Colonic mucosa (tissue), 4 donors: ENCODE results near the gene INO80C. TPM values are rescaled to one million over a fixed set of nuclear protein-coding genes. Genes with fewer than 3 reads are reported as not detected.

ENCODE experiments used
- DNase-seq: peaks from one replicate; pipeline ENCODE4 v3.0.0-alpha.2; 2020
- H3K27ac ChIP-seq: fragments of 200-600 bp; one replicate; pipeline ENCODE4 v1.8.0; 2021
- H3K27me3 ChIP-seq: fragments of 200-600 bp; one replicate; pipeline ENCODE4 v1.8.0; 2021
- H3K36me3 ChIP-seq: fragments of 200-600 bp; one replicate; pipeline ENCODE4 v1.8.0; 2021
- H3K4me1 ChIP-seq: fragments of 200-600 bp; one replicate; pipeline ENCODE4 v1.8.0; 2021; ENCODE audit warnings: mild to moderate bottlenecking
- H3K4me3 ChIP-seq: fragments of 200-600 bp; one replicate; pipeline ENCODE4 v1.8.0; 2021
- H3K9ac ChIP-seq, 2 donors: one replicate each; pipeline ENCODE4 v1.7.0; 2013; ENCODE audit warnings: control low read depth in 2 of 2, low read depth in 2 of 2, low read length in 2 of 2
- H3K9me3 ChIP-seq: fragments of 200-600 bp; one replicate; pipeline ENCODE4 v1.8.0; 2021
- intact Hi-C: fragments of 100-400 bp; cut with DNase I; formaldehyde crosslinking; loops from one replicate; pipeline ENCODE4 v1.14.1; 2022
- total RNA-seq, 2 donors: library from RNA; stranded (reverse); fragmentation: NEBNext Ultra II Directional in 1 of 2; extraction: Animal tissue kit (Norgen Biotek cat#: 25700) in 1 of 2; gene quantifications; one replicate each; pipeline ENCODE4 v1.2.1, GENCODE V29; 2021
- TF ChIP-seq, protein P1 (sequence below): fragments of 200-600 bp; IDR thresholded peaks from one replicate; pipeline ENCODE4 v1.8.0; 2022; ENCODE audit warnings: antibody characterized with exemption, mild to moderate bottlenecking
- donor health status: healthy.
- donor health status: DM: no; HTN: no; CAD: no.
- donor health status: DM: no; HTN: no; CAD: no.

Gene INO80C
- total RNA-seq, 2 donors from 2014 or later: 31.0 to 32.1 TPM

DNA sequence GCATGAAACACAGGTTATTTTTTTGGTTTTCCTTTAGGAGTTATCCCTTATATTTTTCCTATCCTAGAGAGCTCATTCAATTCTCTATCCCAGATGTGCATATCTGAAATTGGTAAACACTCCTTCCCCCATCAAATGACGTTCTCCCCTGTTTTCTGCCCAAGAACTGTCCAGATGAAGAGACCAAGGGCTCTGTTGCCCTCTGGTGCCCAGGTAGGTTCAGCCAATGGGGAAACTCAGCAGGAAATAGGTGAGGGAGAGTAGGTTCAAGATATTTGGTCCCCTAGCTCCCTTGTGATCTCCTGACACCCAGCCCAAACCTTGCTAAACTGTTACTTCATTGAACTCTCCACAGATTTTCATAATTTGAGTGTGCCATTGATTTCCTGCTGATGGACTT, 14.1 kb upstream of the INO80C start:
- Histone ChIP-seq H3K27me3 (no peaks in the 10 kb centered on the region), H3K9me3 (no peaks in the 10 kb centered on the region), H3K4me3 (no peak overlapping the region), H3K9ac (no peak overlapping the region), H3K27ac (no peak overlapping the region), H3K4me1 (no peaks in the 10 kb centered on the region), H3K36me3 (no peaks in the 10 kb centered on the region)
- TF ChIP-seq, protein P1, sequence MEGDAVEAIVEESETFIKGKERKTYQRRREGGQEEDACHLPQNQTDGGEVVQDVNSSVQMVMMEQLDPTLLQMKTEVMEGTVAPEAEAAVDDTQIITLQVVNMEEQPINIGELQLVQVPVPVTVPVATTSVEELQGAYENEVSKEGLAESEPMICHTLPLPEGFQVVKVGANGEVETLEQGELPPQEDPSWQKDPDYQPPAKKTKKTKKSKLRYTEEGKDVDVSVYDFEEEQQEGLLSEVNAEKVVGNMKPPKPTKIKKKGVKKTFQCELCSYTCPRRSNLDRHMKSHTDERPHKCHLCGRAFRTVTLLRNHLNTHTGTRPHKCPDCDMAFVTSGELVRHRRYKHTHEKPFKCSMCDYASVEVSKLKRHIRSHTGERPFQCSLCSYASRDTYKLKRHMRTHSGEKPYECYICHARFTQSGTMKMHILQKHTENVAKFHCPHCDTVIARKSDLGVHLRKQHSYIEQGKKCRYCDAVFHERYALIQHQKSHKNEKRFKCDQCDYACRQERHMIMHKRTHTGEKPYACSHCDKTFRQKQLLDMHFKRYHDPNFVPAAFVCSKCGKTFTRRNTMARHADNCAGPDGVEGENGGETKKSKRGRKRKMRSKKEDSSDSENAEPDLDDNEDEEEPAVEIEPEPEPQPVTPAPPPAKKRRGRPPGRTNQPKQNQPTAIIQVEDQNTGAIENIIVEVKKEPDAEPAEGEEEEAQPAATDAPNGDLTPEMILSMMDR: peak; percentile 15
- intact Hi-C loops: loop anchor here (5.0 kb wide), 1 partner anchor 105 kb away; no protein-coding TSS in a partner anchor
- DNase-seq: peak; percentile 9

- no peaks in the 10 kb centered on the region for H3K4me1 ChIP-seq
- intact Hi-C loops: loop anchor here (5.0 kb wide), 1 partner anchor 104 kb away; no protein-coding TSS in a partner anchor
- H3K36me3 ChIP-seq: no peaks in the 10 kb centered on the region
- H3K9me3 ChIP-seq: no peaks in the 10 kb centered on the region
- no peak overlapping the region for H3K27ac ChIP-seq
- H3K9ac ChIP-seq: no peak overlapping the region
- H3K4me3 ChIP-seq: no peak overlapping the region
- TF ChIP-seq, protein P1: no peak
- peak; percentile 7 for DNase-seq
- no peaks in the 10 kb centered on the region for H3K27me3 ChIP-seq
Measured at GRCh38 chr18:35511428-35511827, 13.7 kb upstream of the INO80C start.

- no peak overlapping the region for H3K9ac ChIP-seq
- no peaks in the 10 kb centered on the region for H3K36me3 ChIP-seq
- no peaks in the 10 kb centered on the region for H3K9me3 ChIP-seq
- intact Hi-C loops: loop anchor here (5.0 kb wide), 1 partner anchor 103 kb away; no protein-coding TSS in a partner anchor
- H3K27ac ChIP-seq: no peak overlapping the region
- peak; percentile 6 for DNase-seq
- TF ChIP-seq, protein P1: no peak
- no peak overlapping the region for H3K4me3 ChIP-seq
- no peaks in the 10 kb centered on the region for H3K27me3 ChIP-seq
- no peaks in the 10 kb centered on the region for H3K4me1 ChIP-seq
Measured at GRCh38 chr18:35510076-35510651, 12.4 kb upstream of the INO80C start.

DNA sequence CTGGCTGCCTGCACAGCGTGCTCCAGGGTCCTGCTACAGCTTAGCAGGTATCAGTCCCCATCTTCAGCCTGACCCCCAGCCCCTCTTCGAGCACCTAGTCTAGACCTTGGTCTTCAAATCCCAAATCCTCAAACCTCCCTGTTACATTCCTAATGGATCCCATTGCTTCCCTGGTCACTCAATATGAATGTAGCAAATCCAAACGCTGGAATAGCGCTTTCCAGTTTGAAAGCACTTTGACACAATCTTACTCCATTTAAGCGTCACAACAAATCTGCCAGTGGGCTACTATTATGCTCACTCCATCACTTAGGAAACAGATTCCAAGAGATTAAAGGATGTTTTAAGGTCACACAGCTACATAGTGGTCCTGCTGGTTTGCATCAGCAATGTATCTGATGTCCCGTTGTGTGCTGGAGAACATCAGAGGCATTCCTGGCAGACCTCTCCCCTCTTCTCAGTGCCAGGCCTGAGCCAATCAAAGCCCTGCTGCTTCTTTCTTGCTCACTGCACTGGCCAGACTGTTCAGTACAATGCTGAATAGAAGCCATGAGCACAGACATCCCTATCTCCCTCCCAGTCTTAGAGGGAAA, 11.1 kb upstream of the INO80C start:
- intact Hi-C loops: no loop called here
- no peak overlapping the region for H3K9ac ChIP-seq
- H3K9me3 ChIP-seq: no peaks in the 10 kb centered on the region
- no peaks in the 10 kb centered on the region for H3K4me1 ChIP-seq
- TF ChIP-seq, protein P1: no peak
- no peak overlapping the region for H3K27ac ChIP-seq
- H3K4me3 ChIP-seq: no peak overlapping the region
- no peaks in the 10 kb centered on the region for H3K27me3 ChIP-seq
- peak; percentile 7 for DNase-seq
- H3K36me3 ChIP-seq: no peaks in the 10 kb centered on the region

DNA sequence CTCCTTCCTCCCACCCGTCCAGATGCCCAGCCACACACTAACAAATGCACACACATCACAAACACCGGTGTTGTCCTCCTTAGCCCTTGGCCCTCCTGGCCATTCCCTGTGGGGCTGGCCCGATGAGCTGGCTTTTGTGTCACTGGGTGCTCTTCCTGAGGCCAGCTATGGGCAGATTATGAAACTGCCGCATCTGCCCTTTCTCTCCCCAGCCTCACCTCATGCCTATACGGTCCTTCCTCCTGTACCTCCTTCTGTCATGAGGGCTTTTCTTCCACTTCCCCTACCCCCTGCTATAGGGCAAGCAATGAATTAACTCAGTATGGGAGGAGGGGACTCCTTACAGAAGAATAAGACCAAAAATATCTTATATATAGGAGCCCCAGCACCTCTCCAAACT, 10.3 kb upstream of the INO80C start:
- TF ChIP-seq, protein P1: no peak
- DNase-seq: no peak
- intact Hi-C loops: no loop called here
- Histone ChIP-seq H3K4me3 (no peak overlapping the region), H3K9me3 (no peaks in the 10 kb centered on the region), H3K9ac (no peak overlapping the region), H3K27ac (no peak overlapping the region), H3K36me3 (no peaks in the 10 kb centered on the region), H3K27me3 (no peaks in the 10 kb centered on the region), H3K4me1 (no peaks in the 10 kb centered on the region)
